ENCODE measurements around the gene BTBD18.

Gene BTBD18

GRCh38 chr11:57792060-57792541 lies 40.5 kb upstream of the BTBD18 start:
- no peak for TF ChIP-seq CTCF (IDR thresholded peaks at IDR 0.05; ENCODE audit: extremely low read depth, insufficient read depth, missing control alignments)
- DNase-seq (ENCODE audit: low spot score) = peak; percentile 91
- in situ Hi-C loops (cut with MboI; ENCODE audit: low pct_unique_long_range_greater_than_20kb, low sequenced_read_pairs, unreplicated experiment) = loop anchor here (10.0 kb wide), 1 partner anchor 47 kb away; the partner anchor contains the start of gene SELENOH

GRCh38 chr11:57791321-57792059 lies 39.9 kb upstream of the BTBD18 start:
- TF ChIP-seq CTCF (IDR thresholded peaks at IDR 0.05; ENCODE audit: extremely low read depth, insufficient read depth, missing control alignments) = no peak
- in situ Hi-C loops (cut with MboI; ENCODE audit: low pct_unique_long_range_greater_than_20kb, low sequenced_read_pairs, unreplicated experiment) = loop anchor here (10.0 kb wide), 1 partner anchor 47 kb away; the partner anchor contains the start of gene SELENOH
- DNase-seq (ENCODE audit: low spot score) = peak; percentile 31

GRCh38 chr11:57788703-57789088 lies 37.1 kb upstream of the BTBD18 start:
- DNase-seq (ENCODE audit: low spot score) = no peak
- in situ Hi-C loops (cut with MboI; ENCODE audit: low pct_unique_long_range_greater_than_20kb, low sequenced_read_pairs, unreplicated experiment) = no loop called here

GRCh38 chr11:57787920-57788702 lies 36.5 kb upstream of the BTBD18 start:
- in situ Hi-C loops (cut with MboI; ENCODE audit: low pct_unique_long_range_greater_than_20kb, low sequenced_read_pairs, unreplicated experiment) = no loop called here
- TF ChIP-seq CTCF (IDR thresholded peaks at IDR 0.05; ENCODE audit: extremely low read depth, insufficient read depth, missing control alignments) = no peak
- DNase-seq (ENCODE audit: low spot score) = peak; percentile 66

More at GRCh38 chr11:57788703-57789088, 37.1 kb upstream of the BTBD18 start:
- TF ChIP-seq CTCF (IDR thresholded peaks at IDR 0.05; ENCODE audit: extremely low read depth, insufficient read depth, missing control alignments) = no peak

- in situ Hi-C loops (cut with MboI; ENCODE audit: low pct_unique_long_range_greater_than_20kb, low sequenced_read_pairs, unreplicated experiment) = no loop called here
- no peak for TF ChIP-seq CTCF (IDR thresholded peaks at IDR 0.05; ENCODE audit: extremely low read depth, insufficient read depth, missing control alignments)
- DNase-seq (ENCODE audit: low spot score) = no peak
Observed at GRCh38 chr11:57787006-57787604, 35.5 kb upstream of the BTBD18 start.

- TF ChIP-seq CTCF (IDR thresholded peaks at IDR 0.05; ENCODE audit: extremely low read depth, insufficient read depth, missing control alignments) = no peak
- in situ Hi-C loops (cut with MboI; ENCODE audit: low pct_unique_long_range_greater_than_20kb, low sequenced_read_pairs, unreplicated experiment) = no loop called here
- DNase-seq (ENCODE audit: low spot score) = no peak
Observed at GRCh38 chr11:57786436-57786835, 34.8 kb upstream of the BTBD18 start.
